CD14-positive monocyte (primary cell): ENCODE measurements around the gene FOXJ2. TPM values are rescaled to one million over a fixed set of nuclear protein-coding genes. Genes with fewer than 3 reads are reported as not detected.
A peak's percentile ranks its signal among the peaks of the same experiment; 100 is the strongest.

Experiments
- DNase-seq, 3 donors: peaks; one replicate each; pipeline ENCODE4 v3.0.0-alpha.2; 2011 to 2022
- H2AFZ ChIP-seq: 2 replicates; pipeline ENCODE4 v1.6.0; 2012; ENCODE audit warnings: mild to moderate bottlenecking, low read depth, low read length, inconsistent platforms; ENCODE audit not compliant: insufficient read depth, poor library complexity, severe bottlenecking
- H3K27ac ChIP-seq, 2 donors: 1 replicate in 1 of 2; 2 replicates in 1 of 2; pipeline ENCODE4 v1.5.1; 2012 to 2013; ENCODE audit warnings: low read length in 2 of 2, control low read depth in 1 of 2, inconsistent platforms in 1 of 2, low read depth in 1 of 2, mild to moderate bottlenecking in 1 of 2
- H3K27me3 ChIP-seq, 2 donors: one replicate each; pipeline versions ENCODE4 v1.6.0 to v1.6.1; 2011 to 2013; ENCODE audit warnings: low read length in 2 of 2; ENCODE audit not compliant: control insufficient read depth in 2 of 2, insufficient read depth in 2 of 2
- H3K36me3 ChIP-seq, 2 donors: replicated peaks in 1 of 2; 1 replicate in 1 of 2; 2 replicates in 1 of 2; pipeline versions ENCODE4 v1.5.1 to v1.6.1; 2012 to 2013; ENCODE audit warnings: low read length in 2 of 2, control low read depth in 1 of 2, inconsistent platforms in 1 of 2, mild to moderate bottlenecking in 1 of 2; ENCODE audit not compliant: insufficient read depth in 2 of 2, control insufficient read depth in 1 of 2
- H3K4me1 ChIP-seq, 2 donors: 1 replicate in 1 of 2; 2 replicates in 1 of 2; pipeline versions ENCODE4 v1.5.1 to v1.6.1; 2012 to 2013; ENCODE audit warnings: low read length in 2 of 2, control low read depth in 1 of 2, inconsistent platforms in 1 of 2, mild to moderate bottlenecking in 1 of 2, moderate library complexity in 1 of 2; ENCODE audit not compliant: insufficient read depth in 2 of 2, control insufficient read depth in 1 of 2
- H3K4me2 ChIP-seq: replicated peaks from 2 replicates; pipeline ENCODE3; 2012; ENCODE audit warnings: low read length, moderate library complexity, mild to moderate bottlenecking; ENCODE audit not compliant: poor library complexity, severe bottlenecking; ENCODE audit errors: extremely low read depth
- H3K4me3 ChIP-seq, 3 experiments: fragments of 200-600 bp in 1 of 3; sonication (generic) in 1 of 3; replicated peaks in 1 of 3; 1 replicate in 2 of 3; 2 replicates in 1 of 3; pipeline ENCODE4 v1.5.1; 2011 to 2013; ENCODE audit warnings: low read length in 3 of 3, mild to moderate bottlenecking in 3 of 3, control low read depth in 2 of 3, low read depth in 2 of 3, inconsistent platforms in 1 of 3, moderate library complexity in 1 of 3
- H3K79me2 ChIP-seq: 2 replicates; pipeline ENCODE4 v1.6.0; 2012; ENCODE audit warnings: mild to moderate bottlenecking, control low read depth, inconsistent platforms, low read length, moderate library complexity; ENCODE audit not compliant: insufficient read depth
- H3K9ac ChIP-seq: 2 replicates; pipeline ENCODE4 v1.6.0; 2017; ENCODE audit warnings: low read length, mild to moderate bottlenecking; ENCODE audit not compliant: insufficient read depth, poor library complexity, severe bottlenecking
- H3K9me3 ChIP-seq, 2 donors: replicated peaks in 1 of 2; 1 replicate in 1 of 2; 2 replicates in 1 of 2; pipeline versions ENCODE4 v1.5.1 to v1.6.1; 2012 to 2013; ENCODE audit warnings: low read length in 2 of 2, control low read depth in 1 of 2; ENCODE audit not compliant: control insufficient read depth in 1 of 2, insufficient read depth in 1 of 2
- H4K20me1 ChIP-seq: 2 replicates; pipeline ENCODE4 v1.6.0; 2012; ENCODE audit warnings: mild to moderate bottlenecking, low read length, control low read depth, moderate library complexity; ENCODE audit not compliant: insufficient read depth
- H3K27ac Mint-ChIP-seq, 7 donors: one replicate each; pipeline ENCODE4 v1.8.0; 2020; ENCODE audit warnings: mild to moderate bottlenecking in 7 of 7, mixed read lengths in 7 of 7, moderate library complexity in 6 of 7, inconsistent platforms in 2 of 7
- H3K27me3 Mint-ChIP-seq, 3 donors: one replicate each; pipeline ENCODE4 v1.8.0; 2021 to 2022; ENCODE audit warnings: low read depth in 3 of 3, mild to moderate bottlenecking in 3 of 3, mixed read lengths in 3 of 3, moderate library complexity in 3 of 3, inconsistent platforms in 1 of 3
- H3K36me3 Mint-ChIP-seq, 2 donors: one replicate each; pipeline ENCODE4 v1.8.0; 2020; ENCODE audit warnings: mixed read lengths in 2 of 2, inconsistent platforms in 1 of 2, mild to moderate bottlenecking in 1 of 2
- H3K4me1 Mint-ChIP-seq: one replicate; pipeline ENCODE4 v1.8.0; 2020; ENCODE audit warnings: mild to moderate bottlenecking, mixed read lengths
- H3K4me3 Mint-ChIP-seq, 2 donors: one replicate each; pipeline ENCODE4 v1.8.0; 2020; ENCODE audit warnings: mild to moderate bottlenecking in 2 of 2, mixed read lengths in 2 of 2, moderate library complexity in 1 of 2
- H3K9me3 Mint-ChIP-seq, 7 donors: one replicate each; pipeline ENCODE4 v1.8.0; 2020 to 2022; ENCODE audit warnings: mixed read lengths in 7 of 7, mild to moderate bottlenecking in 6 of 7, moderate library complexity in 6 of 7, inconsistent platforms in 2 of 7
- WGBS: methylation state at CpG from one replicate; pipeline ENCODE4 v1.1.5; 2013; ENCODE audit warnings: missing lambda C conversion rate; ENCODE audit not compliant: insufficient coverage; 5-methylcytosine and 5-hydroxymethylcytosine counted together
- intact Hi-C, 2 donors: fragments of 100-400 bp; cut with micrococcal nuclease; formaldehyde crosslinking; loops; one replicate each; pipeline versions ENCODE4 v1.15.0 to v1.15.1; 2023
- polyA plus RNA-seq, 3 donors: library from polyadenylated mRNA; depleted of rRNA in 1 of 3; unstranded in 2 of 3; stranded (reverse) in 1 of 3; fragments of 300-500 nt in 2 of 3; fragments of >200 nt in 1 of 3; fragmentation: Illumina TruSeq in 2 of 3; gene quantifications; 1 replicate in 2 of 3; 2 replicates in 1 of 3; pipeline ENCODE4 v1.2.3, GENCODE V29; 2012 to 2021
- TF ChIP-seq, protein P1 (sequence below): fragments of 200-600 bp; IDR thresholded peaks from one replicate; pipeline ENCODE4 v1.8.0; 2022; ENCODE audit warnings: antibody characterized with exemption, mild to moderate bottlenecking

FOXJ2 gene
- polyA plus RNA-seq, 3 donors = 4.9 to 15.0 (median 7.4) TPM

- Histone ChIP-seq H3K27ac (peak overlapping the region; percentile 64 to 81), H3K4me1 (peaks cover 60 to 78% of the 10 kb centered on the region in 2 donors), H3K4me3 (peak overlapping the region in 1 of 3 experiments; percentile 6), H3K79me2 (peaks cover 5% of the 10 kb centered on the region), H3K9me3 (no peaks in the 10 kb centered on the region), H3K27me3 (no peaks in the 10 kb centered on the region), H3K9ac (peak overlapping the region; percentile 4), H3K36me3 (peaks cover 28 to 41% of the 10 kb centered on the region in 2 donors), H3K4me2 (no peak overlapping the region), H4K20me1 (no peaks in the 10 kb centered on the region), H2AFZ (no peak overlapping the region)
- TF ChIP-seq, protein P1, sequence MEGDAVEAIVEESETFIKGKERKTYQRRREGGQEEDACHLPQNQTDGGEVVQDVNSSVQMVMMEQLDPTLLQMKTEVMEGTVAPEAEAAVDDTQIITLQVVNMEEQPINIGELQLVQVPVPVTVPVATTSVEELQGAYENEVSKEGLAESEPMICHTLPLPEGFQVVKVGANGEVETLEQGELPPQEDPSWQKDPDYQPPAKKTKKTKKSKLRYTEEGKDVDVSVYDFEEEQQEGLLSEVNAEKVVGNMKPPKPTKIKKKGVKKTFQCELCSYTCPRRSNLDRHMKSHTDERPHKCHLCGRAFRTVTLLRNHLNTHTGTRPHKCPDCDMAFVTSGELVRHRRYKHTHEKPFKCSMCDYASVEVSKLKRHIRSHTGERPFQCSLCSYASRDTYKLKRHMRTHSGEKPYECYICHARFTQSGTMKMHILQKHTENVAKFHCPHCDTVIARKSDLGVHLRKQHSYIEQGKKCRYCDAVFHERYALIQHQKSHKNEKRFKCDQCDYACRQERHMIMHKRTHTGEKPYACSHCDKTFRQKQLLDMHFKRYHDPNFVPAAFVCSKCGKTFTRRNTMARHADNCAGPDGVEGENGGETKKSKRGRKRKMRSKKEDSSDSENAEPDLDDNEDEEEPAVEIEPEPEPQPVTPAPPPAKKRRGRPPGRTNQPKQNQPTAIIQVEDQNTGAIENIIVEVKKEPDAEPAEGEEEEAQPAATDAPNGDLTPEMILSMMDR = no peak
- intact Hi-C loops = no loop called here
- peak overlapping the region; percentile 91 to 98 (median 97) for H3K27ac Mint-ChIP-seq
- H3K4me3 Mint-ChIP-seq = no peak overlapping the region
- H3K36me3 Mint-ChIP-seq = peaks cover 69 to 75% of the 10 kb centered on the region in 2 donors
- peak in 1 of 3 donors; percentile 36 for DNase-seq
- H3K9me3 Mint-ChIP-seq = no peaks in the 10 kb centered on the region
- peaks cover 65% of the 10 kb centered on the region for H3K4me1 Mint-ChIP-seq
- WGBS = no CpG with 5 or more reads among the region's 7 CpGs
- H3K27me3 Mint-ChIP-seq = peaks cover 0 to 3% (median 1%) of the 10 kb centered on the region in 3 donors
Measured at GRCh38 chr12:8050600-8051250, 18.2 kb downstream of the FOXJ2 start.

DNA sequence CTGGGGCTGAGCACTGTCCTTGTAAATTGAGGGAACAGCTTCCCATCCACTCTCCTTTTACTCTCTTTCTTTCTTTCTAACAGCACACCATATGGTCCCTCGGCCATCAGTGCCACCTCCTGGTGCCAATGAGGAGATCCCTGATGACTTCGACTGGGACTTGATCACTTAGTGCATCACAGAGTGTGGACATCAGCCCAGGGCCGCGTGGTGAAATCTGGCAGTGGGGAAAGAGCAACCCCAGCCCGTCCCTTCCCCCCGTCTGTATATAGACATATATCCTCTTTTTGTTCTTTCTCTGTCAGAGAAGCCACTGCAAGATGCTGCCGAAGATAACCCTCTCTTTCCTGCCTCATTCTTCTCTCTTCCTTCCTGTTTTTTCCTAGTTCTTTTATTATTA is 20.2 kb downstream of the FOXJ2 start:
- no peaks in the 10 kb centered on the region for H3K9me3 ChIP-seq
- no peak overlapping the region for H2AFZ ChIP-seq
- TF ChIP-seq, protein P1 = peak; percentile 34
- 8% methylated on average over 5 of the region's 7 CpGs for WGBS
- DNase-seq = peak; percentile 89 to 91 (median 90)
- H3K27me3 Mint-ChIP-seq = peaks cover 0 to 3% (median 1%) of the 10 kb centered on the region in 3 donors
- H3K36me3 Mint-ChIP-seq = peaks cover 54 to 62% of the 10 kb centered on the region in 2 donors
- no peak overlapping the region for H3K4me2 ChIP-seq
- H3K9ac ChIP-seq = no peak overlapping the region
- H3K79me2 ChIP-seq = peaks cover 5% of the 10 kb centered on the region
- H3K4me3 Mint-ChIP-seq = peak overlapping the region in 1 of 2 donors; percentile 39
- no peaks in the 10 kb centered on the region for H3K9me3 Mint-ChIP-seq
- intact Hi-C loops = no loop called here
- peak overlapping the region; percentile 91 to 98 (median 97) for H3K27ac Mint-ChIP-seq
- no peak overlapping the region for H3K4me3 ChIP-seq
- peaks cover 76 to 94% of the 10 kb centered on the region in 2 donors for H3K4me1 ChIP-seq
- peaks cover 76% of the 10 kb centered on the region for H3K4me1 Mint-ChIP-seq
- no peaks in the 10 kb centered on the region for H3K27me3 ChIP-seq
- H3K27ac ChIP-seq = peak overlapping the region; percentile 64 to 79
- peaks cover 24 to 29% of the 10 kb centered on the region in 2 donors for H3K36me3 ChIP-seq
- H4K20me1 ChIP-seq = no peaks in the 10 kb centered on the region
